CD4-positive, alpha-beta T cell treated with Interleukin-15 for 4 hours (primary cell): ENCODE measurements around the gene FOXC2.

ENCODE experiments used
- DNase-seq: peaks from one replicate; pipeline ENCODE4 v3.0.0-alpha.2; 2020; ENCODE audit warnings: low spot score

FOXC2 gene

DNA sequence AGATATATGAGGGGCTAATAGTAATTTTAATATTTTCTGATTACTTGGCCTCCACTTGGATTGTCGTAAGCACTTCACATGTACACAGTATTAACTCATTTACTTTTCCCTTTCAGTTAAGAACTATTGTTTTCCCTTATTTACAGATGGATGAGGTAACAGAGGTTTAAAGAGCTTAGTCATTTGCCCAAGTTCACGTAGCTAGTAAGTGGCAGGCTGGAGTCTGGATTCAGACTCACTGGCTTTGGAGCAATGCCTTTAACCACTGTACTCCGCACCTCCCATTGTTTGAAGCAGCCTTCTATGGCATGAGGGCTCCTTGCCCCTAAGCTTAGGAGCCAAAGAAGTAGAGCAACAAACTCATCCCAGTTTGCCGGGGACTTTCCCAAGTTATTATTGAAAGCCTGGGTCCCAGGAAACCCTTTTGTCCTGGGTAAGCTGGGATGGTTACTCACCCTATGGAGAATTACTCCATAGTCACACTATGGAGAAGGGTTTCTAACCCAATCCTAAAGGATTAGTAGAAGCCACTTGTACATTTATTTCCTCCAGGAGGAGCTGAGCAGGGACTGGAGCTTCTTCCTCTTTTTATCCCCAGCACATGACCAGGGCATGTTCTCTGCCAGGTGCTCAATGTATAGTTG is 24.0 kb downstream of the FOXC2 start:
- DNase-seq, result no peak

GRCh38 chr16:86591270-86591669 is 24.6 kb downstream of the FOXC2 start:
- no peak for DNase-seq

- DNase-seq, result no peak
These were observed 27.4 kb downstream of the FOXC2 start for GRCh38 chr16:86593913-86594620.

DNA sequence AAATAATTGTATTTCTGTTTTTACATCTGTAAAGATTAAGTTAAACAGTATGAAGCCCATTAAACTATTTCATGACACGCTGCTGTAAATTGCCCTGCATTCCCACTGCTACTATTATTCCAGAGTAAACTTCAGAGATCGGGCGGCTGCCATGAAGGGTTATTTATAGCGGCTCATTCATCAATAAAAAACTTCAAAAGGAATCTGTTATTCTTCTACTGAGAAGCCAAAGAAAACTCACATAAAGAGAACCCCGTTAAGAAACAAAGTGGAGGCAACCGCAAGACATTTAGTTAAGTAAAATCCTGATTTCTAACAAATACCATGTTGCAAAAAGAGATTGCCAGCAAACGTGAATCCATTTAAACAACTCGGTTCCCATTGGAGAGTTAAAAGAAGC is 28.1 kb downstream of the FOXC2 start:
- DNase-seq, result no peak

GRCh38 chr16:86595983-86596605 is 29.5 kb downstream of the FOXC2 start:
- no peak for DNase-seq

GRCh38 chr16:86597126-86597879 is 30.7 kb downstream of the FOXC2 start:
- no peak for DNase-seq

DNA sequence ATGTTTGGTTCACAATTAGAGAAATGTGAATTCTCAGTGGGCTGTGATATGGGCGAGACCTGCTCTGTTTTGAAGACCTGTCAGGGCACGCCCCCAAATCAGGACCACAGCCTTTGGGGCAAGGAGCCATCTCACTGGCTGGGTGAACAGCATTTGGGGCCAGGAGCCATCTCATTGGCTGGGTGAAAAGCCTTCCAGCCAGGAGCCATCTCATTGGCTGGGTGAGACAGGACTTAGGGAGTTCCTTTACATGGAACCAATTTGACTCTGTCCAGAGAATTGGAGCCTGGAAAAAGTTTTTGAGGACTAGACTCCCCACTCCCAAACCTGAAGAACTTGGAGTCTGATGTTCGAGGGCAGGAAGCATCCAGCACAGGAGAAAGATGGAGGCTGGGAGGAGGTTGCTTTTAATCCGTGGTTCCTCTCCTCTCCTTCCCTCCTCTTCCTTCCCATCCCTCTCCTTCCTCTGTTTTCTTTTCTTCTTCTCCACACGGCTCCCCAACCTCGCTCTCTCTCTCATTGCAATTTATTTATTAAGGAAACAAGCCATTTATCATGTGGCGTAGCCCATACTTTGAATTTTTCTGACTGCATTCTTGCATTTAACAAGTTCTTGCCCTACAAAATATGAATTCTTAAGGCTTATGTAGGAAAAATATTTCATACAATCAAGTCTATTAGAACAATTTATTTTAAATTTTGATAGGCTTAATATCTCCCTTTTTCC is 31.4 kb downstream of the FOXC2 start:
- no peak for DNase-seq

GRCh38 chr16:86598607-86599565 is 32.3 kb downstream of the FOXC2 start:
- no peak for DNase-seq

DNA sequence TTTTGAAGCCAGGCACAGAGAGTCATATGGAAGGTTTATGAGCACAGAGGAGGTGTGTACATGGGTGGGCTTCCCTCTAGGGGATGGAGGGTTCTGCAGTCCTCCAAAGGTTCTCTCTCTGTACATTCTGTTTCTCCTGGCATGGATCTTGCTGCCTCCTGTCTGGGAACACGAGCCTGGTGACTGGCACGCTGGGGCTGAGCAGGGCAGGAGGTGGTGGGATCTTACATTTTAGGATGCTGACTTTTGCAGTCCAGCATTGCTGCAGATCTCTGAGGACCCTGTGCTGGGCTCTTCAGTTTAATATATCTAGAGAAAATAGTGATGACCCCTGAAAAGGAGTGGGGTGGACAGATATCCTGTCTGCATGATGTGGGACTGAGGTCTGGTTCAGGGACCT is 34.7 kb downstream of the FOXC2 start:
- no peak for DNase-seq

DNA sequence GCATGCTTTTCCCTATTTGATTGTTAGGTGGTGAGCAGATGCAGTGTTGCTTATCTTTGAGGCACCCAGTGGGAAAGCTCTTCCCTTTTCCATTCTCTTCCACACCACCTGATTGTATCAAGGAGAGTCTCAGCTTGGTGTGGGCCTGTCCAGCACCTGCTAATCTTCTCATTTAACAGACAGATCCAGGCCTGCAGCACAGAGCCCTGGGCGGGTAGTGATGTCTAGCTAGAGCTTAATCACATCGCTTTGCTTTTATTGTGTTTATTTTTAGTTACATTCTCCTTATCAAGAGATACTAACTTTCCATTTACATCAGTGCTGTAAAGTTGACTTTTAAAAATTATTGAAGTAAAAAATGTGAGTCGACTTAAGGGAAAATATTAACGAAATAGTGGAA is 35.9 kb downstream of the FOXC2 start:
- no peak for DNase-seq

DNA sequence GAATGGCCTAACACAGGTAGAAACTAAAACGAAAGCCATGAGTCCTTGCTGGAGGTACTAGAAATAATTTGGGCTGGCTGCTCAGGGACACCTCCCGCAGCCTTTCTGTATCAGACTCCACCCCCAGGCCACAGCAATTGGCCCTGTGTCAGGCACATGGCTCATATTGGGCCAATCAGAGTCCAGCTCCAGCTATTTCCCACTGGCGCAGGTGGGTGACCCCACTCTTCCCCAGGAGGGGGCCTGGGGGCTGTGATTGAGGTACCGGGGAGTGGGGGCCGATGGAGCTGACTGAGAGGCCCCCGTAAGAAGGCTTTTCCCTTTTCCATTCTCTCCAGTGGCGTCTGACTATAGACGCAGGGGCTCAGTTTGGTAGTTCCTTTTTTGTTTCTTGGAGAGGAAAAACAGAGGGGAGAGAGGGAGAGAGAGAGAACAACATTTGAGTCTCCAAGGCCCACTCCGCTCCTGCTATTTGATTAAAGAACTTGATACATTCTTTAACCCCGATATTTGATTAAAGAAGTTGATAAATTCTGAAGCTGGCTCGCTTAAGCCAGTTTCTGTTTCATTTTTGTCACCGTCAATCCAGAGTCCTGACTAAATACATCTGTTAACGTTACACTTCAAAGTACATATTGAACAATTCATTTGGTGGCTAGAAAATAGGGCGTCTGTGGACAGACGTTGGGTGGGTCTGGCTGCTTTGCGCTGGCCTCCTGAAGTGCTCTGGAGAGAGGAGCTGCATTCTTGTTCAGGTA is 38.0 kb downstream of the FOXC2 start:
- peak; percentile 21 for DNase-seq

DNA sequence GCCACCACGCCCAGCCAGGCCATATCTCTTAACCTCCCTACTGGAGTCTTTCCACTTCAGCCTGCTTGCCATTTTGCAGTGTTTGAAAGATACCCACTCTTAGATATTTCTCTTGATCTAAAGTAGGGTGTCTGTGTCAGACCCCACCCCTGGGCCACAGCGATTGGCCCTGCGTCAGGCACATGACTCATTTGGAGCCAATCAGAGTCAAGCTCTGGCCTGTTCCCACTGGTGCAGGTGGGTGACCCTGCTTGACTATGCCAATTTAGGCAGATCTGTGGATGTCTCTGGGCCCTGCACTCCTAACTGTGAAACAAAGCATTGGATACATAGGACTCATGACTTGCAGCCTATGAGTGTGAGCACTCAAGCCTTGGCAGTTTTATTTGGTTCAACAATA is 39.3 kb downstream of the FOXC2 start:
- DNase-seq, result no peak

DNA sequence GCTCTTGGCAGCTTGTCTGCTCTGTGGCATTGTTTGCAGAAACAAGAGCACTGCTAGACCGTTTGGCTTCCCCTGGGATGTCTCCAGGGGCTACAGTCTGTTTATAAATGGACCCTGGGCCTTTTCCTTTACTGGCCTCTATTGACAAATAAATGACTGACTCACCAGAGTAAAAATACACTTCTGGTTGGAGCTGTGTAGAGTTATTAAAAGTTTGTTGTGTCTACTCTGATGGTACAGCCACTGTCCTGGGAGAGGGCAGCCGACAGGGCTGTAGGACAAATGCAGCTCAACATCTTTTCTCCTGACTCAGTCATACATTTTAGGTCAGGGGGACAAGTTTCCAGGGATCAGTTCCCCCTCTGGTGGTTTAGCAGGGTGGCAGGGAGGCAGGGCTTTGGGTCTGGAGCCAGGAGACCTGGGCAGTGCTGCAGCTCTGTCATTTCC is 41.7 kb downstream of the FOXC2 start:
- DNase-seq, result no peak

GRCh38 chr16:86609115-86609514 is 42.5 kb downstream of the FOXC2 start:
- DNase-seq, result no peak

GRCh38 chr16:86609661-86610060 is 43.0 kb downstream of the FOXC2 start:
- no peak for DNase-seq

DNA sequence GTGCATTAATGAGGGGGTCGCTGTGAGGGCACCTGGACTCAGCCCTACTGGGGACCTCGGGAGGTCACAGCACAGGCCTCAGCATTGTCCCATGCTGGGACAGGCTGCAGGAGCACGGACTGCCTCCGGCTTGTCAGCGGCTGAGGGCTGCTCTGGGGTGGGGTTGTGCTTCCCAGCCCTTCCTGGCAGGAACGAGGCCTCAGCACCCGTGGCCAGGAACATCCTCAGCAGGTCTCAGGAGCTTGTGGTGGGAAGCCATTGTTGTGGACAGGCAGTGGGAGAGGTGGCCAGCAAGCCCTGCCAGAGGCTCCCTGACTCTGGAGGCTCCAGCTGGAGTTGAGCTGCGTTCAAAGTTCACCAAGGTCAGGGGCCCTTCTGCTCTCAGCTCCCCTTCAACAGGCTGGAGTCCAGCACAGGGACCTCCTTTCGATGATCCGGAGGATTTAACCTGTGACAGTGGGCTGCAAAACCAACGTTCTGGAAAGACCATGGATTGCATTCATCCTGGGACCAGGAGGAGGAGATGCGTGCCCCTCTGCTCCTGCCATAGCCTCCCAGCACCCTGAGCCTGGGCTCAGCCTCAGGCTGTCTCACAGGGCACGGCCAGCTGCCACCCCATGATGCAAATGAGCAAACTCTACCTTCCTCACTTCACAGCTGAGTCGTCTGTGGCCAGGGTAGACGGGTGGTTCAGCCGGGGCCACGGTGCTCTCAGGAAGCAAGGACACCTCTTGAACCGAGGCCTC is 44.3 kb downstream of the FOXC2 start:
- no peak for DNase-seq

DNA sequence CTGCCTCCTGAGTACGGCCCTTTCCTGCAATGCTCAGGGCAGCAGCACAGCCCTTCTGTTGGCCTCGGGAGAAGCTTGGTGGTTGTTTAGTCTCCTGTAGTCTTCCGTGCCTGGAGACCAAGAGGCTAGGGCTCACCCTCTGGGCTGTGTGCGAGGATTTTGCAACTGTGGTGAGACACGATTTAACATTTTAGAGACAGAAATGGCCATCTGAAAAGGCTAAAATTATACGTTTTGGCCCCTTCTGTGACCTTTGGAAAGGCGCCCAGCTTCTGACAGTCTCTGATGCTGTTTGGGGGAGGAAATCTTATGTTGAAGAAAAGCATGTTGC is 44.9 kb downstream of the FOXC2 start:
- no peak for DNase-seq

- no peak for DNase-seq
These were observed 45.3 kb downstream of the FOXC2 start for GRCh38 chr16:86611941-86612340.

DNA sequence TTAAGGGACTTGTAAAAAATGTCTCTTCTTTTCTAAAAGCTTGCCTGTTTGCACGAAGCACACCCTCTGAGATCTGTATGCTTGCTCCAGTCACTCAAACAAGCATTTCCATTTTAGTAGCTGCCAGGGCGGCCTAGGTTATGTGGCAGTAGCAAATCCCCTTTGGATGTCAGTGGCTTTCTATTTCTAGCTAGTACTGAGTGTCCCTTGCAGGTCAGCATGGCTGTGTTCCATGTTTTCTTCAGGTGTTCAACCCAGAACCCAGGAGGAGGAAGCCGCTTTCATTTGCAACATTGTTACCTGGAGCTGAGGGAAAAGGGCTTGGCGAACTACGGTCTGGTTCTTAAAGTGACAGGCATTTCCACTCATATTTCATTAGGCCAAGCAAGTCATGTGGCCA is 48.1 kb downstream of the FOXC2 start:
- no peak for DNase-seq

- DNase-seq, result no peak
These were observed 50.3 kb downstream of the FOXC2 start for GRCh38 chr16:86616906-86617305.
